Central memory CD8-positive, alpha-beta T cell (primary cell): ENCODE measurements around the gene LRRN4.

Experiments used
- ATAC-seq: fragments of 150-1000 bp; cut with Tn5 transposase; replicated peaks from 2 replicates; pipeline ENCODE4 v1.10.0; 2022; ENCODE audit warnings: mild to moderate bottlenecking, moderate FRiP score, moderate number of reproducible peaks; ENCODE audit not compliant: poor library complexity, severe bottlenecking; ENCODE audit errors: extremely low read depth
- DNase-seq, 2 donors: peaks; one replicate each; pipeline ENCODE4 v3.0.0; 2021; ENCODE audit warnings: low spot score in 2 of 2
- H3K27ac Mint-ChIP-seq: one replicate; pipeline ENCODE4 v1.8.0; 2022; ENCODE audit warnings: low read depth, mild to moderate bottlenecking, moderate library complexity, mixed read lengths
- H3K27me3 Mint-ChIP-seq: one replicate; pipeline ENCODE4 v1.8.0; 2022; ENCODE audit warnings: mixed read lengths
- H3K36me3 Mint-ChIP-seq: one replicate; pipeline ENCODE4 v1.8.0; 2022; ENCODE audit warnings: mild to moderate bottlenecking, moderate library complexity, mixed read lengths; ENCODE audit not compliant: insufficient read depth
- H3K4me1 Mint-ChIP-seq: one replicate; pipeline ENCODE4 v1.8.0; 2022; ENCODE audit warnings: mixed read lengths
- H3K4me3 Mint-ChIP-seq: one replicate; pipeline ENCODE4 v1.8.0; 2022; ENCODE audit warnings: mild to moderate bottlenecking, moderate library complexity, mixed read lengths
- H3K9me3 Mint-ChIP-seq: one replicate; pipeline ENCODE4 v1.8.0; 2022; ENCODE audit warnings: mixed read lengths

The LRRN4 gene

DNA sequence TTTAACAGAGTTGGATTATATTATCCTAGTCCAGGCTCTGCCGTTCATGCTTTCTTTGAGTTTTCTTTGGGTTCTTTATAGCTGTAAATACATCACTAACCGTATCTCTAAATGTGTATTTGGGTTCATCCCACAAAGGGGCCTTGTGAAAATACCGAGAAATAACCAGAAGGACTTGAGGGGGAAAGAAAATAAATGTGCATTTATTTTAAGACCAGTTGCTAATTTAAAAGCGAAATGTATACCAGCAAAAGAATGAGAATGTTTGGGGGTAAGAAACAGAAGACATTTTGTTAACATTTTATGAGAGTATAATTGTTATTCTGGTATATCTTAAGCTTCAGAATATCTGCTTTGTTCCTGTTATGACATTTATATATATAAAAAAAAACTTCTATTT lies 38.9 kb downstream of the LRRN4 start:
- Mint-ChIP-seq H3K27ac (no peak overlapping the region), H3K4me1 (peaks cover 34% of the 10 kb centered on the region), H3K27me3 (no peaks in the 10 kb centered on the region)

DNA sequence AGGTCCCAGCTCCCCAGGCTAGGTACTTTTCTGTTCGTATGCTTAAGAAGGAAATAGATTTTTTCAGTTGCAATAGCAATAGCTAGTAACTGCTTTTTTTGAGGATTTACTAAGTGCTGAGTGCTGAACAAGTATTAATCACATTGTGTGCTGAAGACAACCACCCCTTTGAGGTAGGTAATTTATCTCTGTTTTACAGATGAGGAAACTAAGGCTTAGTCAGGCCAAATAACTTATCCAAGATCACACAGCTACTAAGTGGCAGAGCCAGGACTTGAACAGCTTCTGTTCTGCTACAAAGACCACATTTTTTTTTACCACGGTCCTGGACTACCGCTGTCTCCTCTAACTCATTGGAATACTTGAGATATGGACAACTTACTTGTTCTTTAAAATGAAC lies 39.8 kb downstream of the LRRN4 start:
- ATAC-seq: no peak
- Mint-ChIP-seq H3K36me3 (peaks cover 37% of the 10 kb centered on the region), H3K9me3 (no peaks in the 10 kb centered on the region)

More for the DNA sequence above, 38.9 kb downstream of the LRRN4 start:
- ATAC-seq: no peak
- H3K9me3 Mint-ChIP-seq: no peaks in the 10 kb centered on the region
- no peak overlapping the region for H3K4me3 Mint-ChIP-seq
- DNase-seq: no peak
- peaks cover 36% of the 10 kb centered on the region for H3K36me3 Mint-ChIP-seq

GRCh38 chr20:6012179-6012578 lies 41.7 kb downstream of the LRRN4 start:
- Mint-ChIP-seq H3K4me1 (peaks cover 51% of the 10 kb centered on the region), H3K27ac (peak overlapping the region; percentile 64), H3K27me3 (no peaks in the 10 kb centered on the region), H3K36me3 (peaks cover 39% of the 10 kb centered on the region), H3K4me3 (no peak overlapping the region), H3K9me3 (no peaks in the 10 kb centered on the region)
- no peak for DNase-seq
- no peak for ATAC-seq

More for the DNA sequence above, 39.8 kb downstream of the LRRN4 start:
- no peak for DNase-seq
- H3K27ac Mint-ChIP-seq: peak overlapping the region; percentile 64
- H3K4me3 Mint-ChIP-seq: no peak overlapping the region
- H3K27me3 Mint-ChIP-seq: no peaks in the 10 kb centered on the region
- H3K4me1 Mint-ChIP-seq: peaks cover 34% of the 10 kb centered on the region

DNA sequence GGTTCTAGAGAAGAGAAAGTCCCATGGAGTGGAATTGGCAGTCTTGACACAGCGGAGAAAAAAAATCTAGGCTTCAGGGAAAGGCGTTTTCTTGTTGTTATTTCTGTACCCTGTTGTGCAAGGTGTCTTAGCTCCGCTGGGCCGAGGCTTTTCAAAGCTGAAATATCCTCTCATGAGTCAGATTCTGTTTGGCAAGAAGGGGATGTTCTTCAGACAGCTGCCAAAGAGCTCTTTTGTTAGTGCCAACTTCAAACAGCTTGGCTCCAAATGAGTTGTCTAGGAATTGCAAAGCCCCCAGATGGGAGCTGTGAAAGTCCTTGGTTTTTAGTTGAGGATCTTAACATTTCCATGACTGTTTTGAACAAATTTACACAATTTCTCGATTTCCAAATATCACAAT lies 45.6 kb downstream of the LRRN4 start:
- Mint-ChIP-seq H3K4me1 (peaks cover 31% of the 10 kb centered on the region), H3K27ac (peak overlapping the region; percentile 52), H3K27me3 (no peaks in the 10 kb centered on the region), H3K9me3 (no peaks in the 10 kb centered on the region), H3K4me3 (no peak overlapping the region), H3K36me3 (peaks cover 36% of the 10 kb centered on the region)
- ATAC-seq (no peak), DNase-seq (no peak)

GRCh38 chr20:6007529-6008103 lies 46.2 kb downstream of the LRRN4 start:
- H3K4me3 Mint-ChIP-seq: peak overlapping the region; percentile 94
- peaks cover 26% of the 10 kb centered on the region for H3K4me1 Mint-ChIP-seq
- no peaks in the 10 kb centered on the region for H3K27me3 Mint-ChIP-seq
- no peak for DNase-seq
- no peaks in the 10 kb centered on the region for H3K9me3 Mint-ChIP-seq
- peaks cover 36% of the 10 kb centered on the region for H3K36me3 Mint-ChIP-seq
- ATAC-seq: no peak
- no peak overlapping the region for H3K27ac Mint-ChIP-seq

GRCh38 chr20:6007094-6007528 lies 46.7 kb downstream of the LRRN4 start:
- Mint-ChIP-seq H3K4me3 (peak overlapping the region; percentile 94), H3K27ac (peak overlapping the region; percentile 88), H3K27me3 (no peaks in the 10 kb centered on the region), H3K36me3 (peaks cover 31% of the 10 kb centered on the region), H3K4me1 (peaks cover 21% of the 10 kb centered on the region), H3K9me3 (no peaks in the 10 kb centered on the region)
- DNase-seq (no peak), ATAC-seq (no peak)

DNA sequence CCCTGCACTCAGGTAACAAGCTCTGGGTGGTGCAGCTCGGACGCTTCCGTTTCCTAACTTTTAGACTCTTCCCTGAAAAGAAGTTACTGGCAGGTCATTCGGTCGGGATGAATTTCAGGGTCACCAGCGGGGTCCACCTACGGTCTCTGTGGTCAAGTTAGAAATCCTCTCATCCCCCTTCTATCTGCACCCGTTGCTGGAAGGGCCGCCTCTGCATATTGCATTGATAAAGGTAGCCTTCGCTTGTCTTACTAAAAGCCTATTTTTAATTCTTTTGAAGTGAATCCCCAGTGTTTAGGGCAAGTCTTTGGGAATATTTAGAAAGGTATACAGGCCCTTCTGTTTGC lies 47.3 kb downstream of the LRRN4 start:
- peaks cover 18% of the 10 kb centered on the region for H3K4me1 Mint-ChIP-seq
- ATAC-seq: no peak
- DNase-seq: no peak
- peak overlapping the region; percentile 88 for H3K27ac Mint-ChIP-seq
- H3K4me3 Mint-ChIP-seq: peak overlapping the region; percentile 94
- peaks cover 25% of the 10 kb centered on the region for H3K36me3 Mint-ChIP-seq
- H3K27me3 Mint-ChIP-seq: no peaks in the 10 kb centered on the region
- H3K9me3 Mint-ChIP-seq: no peaks in the 10 kb centered on the region

DNA sequence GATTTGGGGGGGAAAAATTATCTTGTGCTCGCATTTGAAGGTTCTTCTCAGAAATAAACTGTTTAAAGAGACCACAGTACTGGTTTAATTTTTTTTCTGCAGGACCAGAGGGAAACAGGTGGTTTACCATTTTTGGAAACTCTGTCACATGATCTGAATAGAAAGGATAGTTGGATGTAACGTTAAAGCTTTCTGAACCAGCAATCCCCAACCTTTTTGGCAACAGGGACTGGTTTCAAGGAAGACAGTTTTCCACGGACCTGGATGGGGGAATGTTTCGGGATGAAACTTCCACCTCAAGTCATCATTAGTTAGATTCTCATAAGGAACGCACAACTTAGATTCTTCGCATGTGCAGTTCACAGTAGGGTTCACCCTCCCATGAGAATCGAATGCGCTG lies 53.0 kb downstream of the LRRN4 start:
- Mint-ChIP-seq H3K9me3 (no peaks in the 10 kb centered on the region), H3K4me1 (peaks cover 18% of the 10 kb centered on the region), H3K36me3 (peaks cover 9% of the 10 kb centered on the region), H3K27me3 (no peaks in the 10 kb centered on the region), H3K27ac (no peak overlapping the region), H3K4me3 (no peak overlapping the region)
- DNase-seq (no peak), ATAC-seq (no peak)

DNA sequence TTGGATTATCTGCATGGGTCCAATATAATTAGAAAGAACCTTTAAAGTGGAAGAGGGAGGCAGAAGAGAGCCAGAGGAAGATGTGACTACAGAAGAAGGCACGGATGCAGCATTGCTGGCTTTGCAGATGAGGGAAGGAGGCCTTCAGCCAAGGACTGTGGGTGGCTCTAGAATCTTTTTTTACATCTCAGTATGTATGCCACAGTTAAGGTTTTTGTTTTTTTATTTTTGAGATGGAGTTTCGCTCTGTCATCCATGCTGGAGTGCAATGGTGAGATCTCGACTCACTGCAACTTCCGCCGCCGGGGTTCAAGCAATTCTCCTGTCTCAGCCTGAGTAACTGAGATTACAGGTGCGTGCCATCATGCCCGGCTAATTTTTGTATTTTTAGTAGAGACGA lies 54.1 kb downstream of the LRRN4 start:
- Mint-ChIP-seq H3K4me1 (peaks cover 27% of the 10 kb centered on the region), H3K9me3 (no peaks in the 10 kb centered on the region), H3K4me3 (no peak overlapping the region), H3K27me3 (no peaks in the 10 kb centered on the region), H3K27ac (no peak overlapping the region), H3K36me3 (peaks cover 5% of the 10 kb centered on the region)
- DNase-seq (no peak), ATAC-seq (no peak)

DNA sequence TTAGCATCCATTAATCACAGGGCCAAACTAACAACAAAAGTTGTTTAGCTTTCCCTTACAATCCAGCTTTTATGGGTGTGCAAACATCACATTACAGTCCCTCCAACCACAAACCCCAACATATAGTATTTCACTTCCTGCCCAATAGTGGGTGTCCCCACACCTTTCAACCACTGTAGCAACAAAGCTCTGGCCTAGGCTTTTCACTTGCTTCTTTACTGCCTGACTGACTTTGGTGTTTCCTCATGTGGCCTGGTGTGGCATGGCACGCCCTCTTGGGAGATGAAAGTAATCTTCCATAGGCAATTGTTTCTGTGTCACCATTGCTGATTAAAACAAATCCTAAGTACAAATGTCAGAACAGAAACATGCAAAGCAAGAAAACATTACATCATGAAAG lies 57.1 kb downstream of the LRRN4 start:
- Mint-ChIP-seq H3K27ac (peak overlapping the region; percentile 35), H3K4me3 (peak overlapping the region; percentile 50), H3K9me3 (no peaks in the 10 kb centered on the region), H3K27me3 (no peaks in the 10 kb centered on the region), H3K4me1 (peaks cover 27% of the 10 kb centered on the region), H3K36me3 (peaks cover 5% of the 10 kb centered on the region)
- ATAC-seq: peak; percentile 100
- peak; percentile 22 to 66 for DNase-seq

DNA sequence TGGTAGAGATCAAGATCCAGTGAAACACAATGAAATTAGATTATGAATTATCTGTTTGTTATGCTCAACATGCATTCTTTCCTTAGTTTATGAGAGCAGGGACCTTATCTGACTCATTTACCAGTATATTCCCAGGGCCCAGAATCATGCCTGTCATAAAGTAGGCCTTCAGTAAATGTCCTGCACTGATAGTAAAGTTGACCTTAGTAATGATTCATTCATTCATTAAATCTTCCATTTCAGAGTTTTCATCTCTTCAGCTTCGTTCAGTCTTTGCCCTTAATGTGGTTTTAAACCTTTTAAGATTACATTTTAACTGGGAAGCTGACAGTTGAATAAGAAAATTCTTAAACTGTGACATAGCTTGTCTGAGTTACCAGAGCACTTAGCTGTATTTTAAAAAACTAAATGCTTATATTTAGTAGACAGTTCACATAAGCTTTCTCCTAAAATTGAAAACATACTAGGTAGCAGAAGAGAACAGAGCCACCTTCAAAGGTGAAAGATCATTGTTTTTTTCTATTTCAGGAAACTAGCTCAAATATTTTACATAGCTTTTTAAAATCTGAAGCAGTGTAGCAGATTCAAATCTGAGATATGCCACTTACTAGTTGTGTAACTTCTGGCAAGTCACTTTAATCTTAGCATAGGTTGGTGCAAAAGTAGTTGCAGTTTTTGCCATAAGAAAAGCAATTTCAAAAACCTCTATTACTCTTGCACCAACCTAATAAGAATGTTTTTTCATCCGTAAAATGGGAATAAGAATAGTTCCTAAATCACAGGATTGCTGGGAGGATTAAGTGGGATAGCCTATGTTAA lies 62.0 kb downstream of the LRRN4 start:
- Mint-ChIP-seq H3K4me1 (peaks cover 16% of the 10 kb centered on the region), H3K4me3 (no peak overlapping the region), H3K9me3 (no peaks in the 10 kb centered on the region), H3K27ac (no peak overlapping the region), H3K36me3 (peaks cover 7% of the 10 kb centered on the region), H3K27me3 (no peaks in the 10 kb centered on the region)
- ATAC-seq: no peak
- no peak for DNase-seq

DNA sequence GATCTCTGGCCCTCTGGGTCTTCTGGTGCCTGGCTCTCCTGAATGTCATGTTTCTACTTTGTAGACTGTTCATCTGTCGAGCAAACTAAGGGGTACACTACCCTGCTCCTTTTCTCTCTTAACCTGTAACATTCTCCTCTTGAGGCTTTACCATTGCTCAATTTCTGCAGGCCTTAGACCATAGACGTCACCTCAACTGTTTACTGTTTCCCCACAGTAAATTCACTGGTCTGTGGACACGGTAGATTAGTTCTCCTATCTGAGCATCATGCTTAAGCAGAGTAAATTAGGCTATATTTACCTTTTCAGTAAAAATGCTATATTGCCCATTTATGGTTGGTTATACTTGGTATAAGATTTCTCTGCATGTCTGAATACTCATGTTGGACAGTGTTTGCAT lies 62.9 kb downstream of the LRRN4 start:
- Mint-ChIP-seq H3K27me3 (no peaks in the 10 kb centered on the region), H3K27ac (no peak overlapping the region), H3K4me3 (no peak overlapping the region), H3K36me3 (peaks cover 10% of the 10 kb centered on the region), H3K9me3 (no peaks in the 10 kb centered on the region), H3K4me1 (peaks cover 9% of the 10 kb centered on the region)
- ATAC-seq (no peak), DNase-seq (no peak)
